Stimulated activated CD4-positive, alpha-beta T cell treated with anti-CD3 and anti-CD28 coated beads, Interleukin-15, amount 100 ng/mL, for 48 hours (primary cell): ENCODE results near the gene TGFB1I1.
"Not testable (repeated sequence)": the region's sequence is repeated elsewhere in the genome, so short reads cannot be mapped to it uniquely, and the experiment has no call there.

Experiments used
- DNase-seq, 2 donors: peaks; one replicate each; pipeline ENCODE4 v3.0.0-alpha.2; 2020; ENCODE audit warnings: low read depth in 2 of 2

TGFB1I1 gene

GRCh38 chr16:31471241-31471874 is 594 bp upstream of the TGFB1I1 start:
- DNase-seq, result no peak

GRCh38 chr16:31472709-31473203 is 804 bp downstream of the TGFB1I1 start:
- peak in 1 of 2 donors; percentile 41 for DNase-seq

- DNase-seq, result no peak
These were observed 1.5 kb downstream of the TGFB1I1 start for GRCh38 chr16:31473264-31473984.

GRCh38 chr16:31474173-31474714 is 2.3 kb downstream of the TGFB1I1 start:
- DNase-seq, result no peak

GRCh38 chr16:31474773-31475738 is 3.1 kb downstream of the TGFB1I1 start:
- DNase-seq, result no peak

GRCh38 chr16:31475946-31476302 is 4.0 kb downstream of the TGFB1I1 start:
- DNase-seq, result no peak

- peak; percentile 78 to 92 for DNase-seq
These were observed 4.6 kb downstream of the TGFB1I1 start for GRCh38 chr16:31476303-31477219.

- no peak for DNase-seq
These were observed 5.6 kb downstream of the TGFB1I1 start for GRCh38 chr16:31477220-31478216.

- no peak for DNase-seq
These were observed 7.0 kb downstream of the TGFB1I1 start for GRCh38 chr16:31478956-31479355.

- no peak for DNase-seq
These were observed 7.8 kb downstream of the TGFB1I1 start for GRCh38 chr16:31479751-31480150.

GRCh38 chr16:31480851-31481536 is 9.0 kb downstream of the TGFB1I1 start:
- DNase-seq, result no peak

GRCh38 chr16:31483081-31483480 is 11.1 kb downstream of the TGFB1I1 start, which contains the start of gene SLC5A2:
SLC5A2 (plus strand) TSS chr16:31483123; CDS start chr16:31483137, 14 bp downstream.
- DNase-seq, result no peak

- not testable (repeated sequence) for DNase-seq
These were observed 12.1 kb downstream of the TGFB1I1 start for GRCh38 chr16:31484048-31484447.

- no peak for DNase-seq
These were observed 12.7 kb downstream of the TGFB1I1 start for GRCh38 chr16:31484491-31485171.

GRCh38 chr16:31485571-31485970 is 13.6 kb downstream of the TGFB1I1 start:
- no peak for DNase-seq

- no peak for DNase-seq
These were observed 14.1 kb downstream of the TGFB1I1 start for GRCh38 chr16:31486045-31486444.

- DNase-seq, result no peak
These were observed 15.2 kb downstream of the TGFB1I1 start for GRCh38 chr16:31487071-31487719.
